Fibroblast of the aortic adventitia (primary cell): ENCODE measurements around the gene PSAP. TPM values are rescaled to one million over a fixed set of nuclear protein-coding genes. Genes with fewer than 3 reads are reported as not detected.

ENCODE experiments used
- DNase-seq: peaks from one replicate; pipeline ENCODE4 v3.0.0-alpha.2; 2010; ENCODE audit warnings: low read depth
- H3K4me3 ChIP-seq: 2 replicates; pipeline ENCODE4 v1.5.1; 2011; ENCODE audit warnings: low read depth, mild to moderate bottlenecking, control low read depth, low read length, moderate library complexity
- total RNA-seq: library from RNA; depleted of rRNA; stranded (reverse); fragments of >200 nt; gene quantifications from 2 replicates; pipeline ENCODE4 v1.2.3, GENCODE V29; 2012; ENCODE audit warnings: low replicate concordance
- TF ChIP-seq, protein P1 (sequence below): IDR thresholded peaks from 2 replicates; pipeline ENCODE4 v1.5.1; 2011; ENCODE audit warnings: mild to moderate bottlenecking, low read length, control low read depth, inconsistent platforms; ENCODE audit not compliant: insufficient read depth

Gene PSAP
- total RNA-seq, 1 donor, result 615 TPM

- H3K4me3 ChIP-seq, result no peak overlapping the region
- DNase-seq, result no peak
- TF ChIP-seq, protein P1, sequence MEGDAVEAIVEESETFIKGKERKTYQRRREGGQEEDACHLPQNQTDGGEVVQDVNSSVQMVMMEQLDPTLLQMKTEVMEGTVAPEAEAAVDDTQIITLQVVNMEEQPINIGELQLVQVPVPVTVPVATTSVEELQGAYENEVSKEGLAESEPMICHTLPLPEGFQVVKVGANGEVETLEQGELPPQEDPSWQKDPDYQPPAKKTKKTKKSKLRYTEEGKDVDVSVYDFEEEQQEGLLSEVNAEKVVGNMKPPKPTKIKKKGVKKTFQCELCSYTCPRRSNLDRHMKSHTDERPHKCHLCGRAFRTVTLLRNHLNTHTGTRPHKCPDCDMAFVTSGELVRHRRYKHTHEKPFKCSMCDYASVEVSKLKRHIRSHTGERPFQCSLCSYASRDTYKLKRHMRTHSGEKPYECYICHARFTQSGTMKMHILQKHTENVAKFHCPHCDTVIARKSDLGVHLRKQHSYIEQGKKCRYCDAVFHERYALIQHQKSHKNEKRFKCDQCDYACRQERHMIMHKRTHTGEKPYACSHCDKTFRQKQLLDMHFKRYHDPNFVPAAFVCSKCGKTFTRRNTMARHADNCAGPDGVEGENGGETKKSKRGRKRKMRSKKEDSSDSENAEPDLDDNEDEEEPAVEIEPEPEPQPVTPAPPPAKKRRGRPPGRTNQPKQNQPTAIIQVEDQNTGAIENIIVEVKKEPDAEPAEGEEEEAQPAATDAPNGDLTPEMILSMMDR, result no peak
Measured at GRCh38 chr10:71830726-71831125, 20.3 kb downstream of the PSAP start.

- TF ChIP-seq, protein P1, result no peak
- H3K4me3 ChIP-seq, result no peak overlapping the region
- DNase-seq, result no peak
Measured at GRCh38 chr10:71829896-71830295, 21.2 kb downstream of the PSAP start.

DNA sequence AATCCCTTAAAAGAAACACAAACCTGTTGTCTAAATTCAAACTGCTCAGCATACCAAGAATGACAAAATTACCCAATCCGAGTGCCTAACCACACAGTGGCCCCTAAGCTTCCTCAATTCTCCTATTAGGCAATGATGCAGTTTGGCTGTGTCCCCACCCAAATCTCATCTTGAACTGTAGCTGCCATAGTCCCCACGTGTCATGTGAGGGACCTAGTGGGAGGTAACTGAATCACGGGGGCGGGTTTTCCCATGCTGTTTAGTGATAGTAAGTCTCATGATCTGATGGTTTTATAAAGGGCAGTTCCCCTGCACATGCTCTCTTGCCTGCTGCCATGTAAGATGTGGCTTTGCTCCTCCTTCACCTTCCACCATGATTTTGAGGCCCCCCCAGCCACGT is 21.9 kb downstream of the PSAP start:
- TF ChIP-seq, protein P1, result no peak
- H3K4me3 ChIP-seq, result no peak overlapping the region
- peak; percentile 25 for DNase-seq

DNA sequence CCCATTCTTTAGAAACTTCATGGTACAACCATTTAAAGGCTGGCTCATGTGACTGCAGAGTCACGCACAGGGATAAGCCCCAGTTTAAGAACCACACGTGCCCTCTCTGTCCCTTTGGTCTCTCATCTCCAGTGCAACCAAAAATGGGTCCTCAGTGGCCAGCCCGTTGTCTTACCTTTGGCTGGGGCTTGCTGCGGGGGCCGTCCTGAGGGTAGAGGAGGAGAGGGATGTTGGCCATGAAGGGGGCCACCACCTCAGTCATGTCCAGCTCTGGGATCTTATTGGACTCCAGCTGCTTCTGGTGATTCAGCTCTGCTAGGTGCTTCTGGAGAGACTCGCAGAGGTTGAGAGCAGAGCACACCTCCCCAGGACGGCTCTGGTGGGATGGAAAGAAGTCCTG is 22.3 kb downstream of the PSAP start:
- H3K4me3 ChIP-seq, result no peak overlapping the region
- TF ChIP-seq, protein P1, result no peak
- DNase-seq, result no peak

- no peak for DNase-seq
- no peak overlapping the region for H3K4me3 ChIP-seq
- TF ChIP-seq, protein P1, result no peak
Measured at GRCh38 chr10:71827852-71828251, 23.2 kb downstream of the PSAP start.

DNA sequence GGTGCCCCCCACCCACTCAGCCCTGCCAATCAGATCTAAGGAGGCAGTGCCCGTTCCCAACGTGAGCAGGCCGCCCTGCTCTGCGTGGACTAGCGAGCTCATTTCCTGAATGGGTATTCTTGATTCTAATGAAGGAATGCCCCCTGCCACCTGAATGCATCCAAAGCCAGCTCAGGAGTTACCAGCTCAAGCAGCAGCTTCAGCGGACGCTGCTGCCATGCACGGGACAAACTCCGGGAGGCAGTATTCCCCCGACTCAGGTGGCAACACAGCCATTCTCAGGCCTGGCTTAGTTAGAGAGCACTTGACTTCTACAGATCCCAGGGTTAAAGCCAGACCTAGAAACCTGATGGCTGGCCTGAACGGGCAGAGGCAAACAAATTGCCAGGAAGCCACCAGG is 25.8 kb downstream of the PSAP start:
- no peak overlapping the region for H3K4me3 ChIP-seq
- TF ChIP-seq, protein P1, result no peak
- no peak for DNase-seq

GRCh38 chr10:71824333-71824732 is 26.7 kb downstream of the PSAP start:
- TF ChIP-seq, protein P1, result no peak
- H3K4me3 ChIP-seq, result no peak overlapping the region
- DNase-seq, result no peak
